GM21717 (cell line): ENCODE measurements around the gene OSBPL3.
"Not testable (repeated sequence)": the region's sequence is repeated elsewhere in the genome, so short reads cannot be mapped to it uniquely, and the experiment has no call there.

Experiments
- ATAC-seq: cut with Tn5 transposase; IDR thresholded peaks from one replicate; pipeline ENCODE4 v1.9.1; 2021; ENCODE audit warnings: mild to moderate bottlenecking, moderate library complexity; ENCODE audit not compliant: unreplicated experiment

Gene OSBPL3

DNA sequence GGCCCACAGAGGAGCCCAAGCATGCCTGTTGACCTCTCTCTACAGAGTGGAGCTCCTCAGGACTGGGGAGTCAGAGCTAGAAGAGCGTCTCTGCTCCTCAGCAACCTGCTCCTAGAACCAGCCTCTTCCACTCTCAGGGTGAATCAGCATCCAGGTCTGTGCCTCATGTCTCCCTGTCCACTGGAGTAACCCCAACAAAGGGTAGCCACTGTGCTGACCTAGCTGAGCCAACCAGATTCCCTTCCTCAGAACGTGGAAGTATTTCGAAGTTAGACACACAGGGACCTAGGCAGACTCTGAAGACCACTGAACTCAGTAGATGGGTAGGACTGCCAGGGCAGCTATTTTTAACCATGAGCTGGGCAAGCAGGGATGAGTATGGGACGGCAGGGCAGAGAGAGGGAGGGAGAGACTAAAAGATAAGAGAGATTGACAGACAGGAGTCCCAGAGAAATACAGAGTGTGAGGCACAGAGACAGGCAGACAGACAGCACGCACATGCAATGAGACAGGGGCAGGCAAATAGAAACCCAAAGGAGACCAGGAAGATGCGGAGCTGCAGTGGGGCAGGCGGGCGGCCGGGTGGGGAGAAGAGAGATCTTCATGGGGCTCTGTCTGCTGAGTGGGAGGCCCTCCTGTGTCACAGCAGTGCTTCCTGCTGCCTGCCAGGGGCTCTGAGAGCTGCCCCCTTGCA is 56.7 kb downstream of the OSBPL3 start:
- ATAC-seq: no peak

GRCh38 chr7:24922099-24922773 is 57.7 kb downstream of the OSBPL3 start:
- ATAC-seq: no peak

- ATAC-seq: no peak
Observed at GRCh38 chr7:24921362-24921679, 58.7 kb downstream of the OSBPL3 start.

DNA sequence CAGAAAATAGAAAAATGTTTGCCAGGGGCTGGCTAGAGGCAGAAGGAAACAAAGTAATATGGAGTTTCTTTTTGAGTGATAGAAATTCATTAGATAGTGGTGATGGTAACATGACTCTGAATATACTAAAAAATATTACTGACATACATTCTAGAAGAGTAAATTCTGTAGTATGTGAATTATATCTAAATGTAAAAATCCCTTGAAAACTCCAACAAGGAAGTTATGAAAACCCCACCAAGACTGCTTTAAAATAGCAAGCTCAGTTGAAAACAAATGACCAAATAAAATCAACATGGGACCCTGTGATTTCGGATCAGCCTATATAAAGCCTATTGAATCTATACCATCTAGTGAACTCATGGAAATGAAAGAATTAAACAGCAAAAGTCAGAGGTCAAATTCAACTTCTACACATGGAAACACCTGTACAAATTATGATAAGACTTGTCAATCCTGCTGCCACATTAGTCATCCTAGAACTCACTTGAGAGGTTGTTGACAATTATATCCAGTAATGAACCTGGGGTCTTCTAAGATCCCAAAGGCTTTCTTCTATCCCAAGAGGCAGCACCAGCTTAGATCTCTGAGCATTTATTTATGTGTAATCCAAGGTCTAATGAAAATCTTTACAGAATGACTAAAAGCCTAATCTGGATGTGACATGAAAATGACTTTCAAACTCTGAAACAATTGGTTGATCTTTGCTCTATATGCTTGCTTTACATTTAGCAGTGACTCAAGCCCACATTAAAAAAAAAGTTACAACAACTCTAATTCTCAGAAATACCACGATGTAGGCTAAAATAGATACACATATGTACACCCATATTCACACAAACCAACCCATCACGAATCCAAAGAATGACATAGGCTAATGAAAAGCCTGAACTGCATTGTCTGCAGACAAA is 59.3 kb downstream of the OSBPL3 start:
- no peak for ATAC-seq

- ATAC-seq: peak; percentile 35
Observed at GRCh38 chr7:24917510-24918239, 62.3 kb downstream of the OSBPL3 start.

DNA sequence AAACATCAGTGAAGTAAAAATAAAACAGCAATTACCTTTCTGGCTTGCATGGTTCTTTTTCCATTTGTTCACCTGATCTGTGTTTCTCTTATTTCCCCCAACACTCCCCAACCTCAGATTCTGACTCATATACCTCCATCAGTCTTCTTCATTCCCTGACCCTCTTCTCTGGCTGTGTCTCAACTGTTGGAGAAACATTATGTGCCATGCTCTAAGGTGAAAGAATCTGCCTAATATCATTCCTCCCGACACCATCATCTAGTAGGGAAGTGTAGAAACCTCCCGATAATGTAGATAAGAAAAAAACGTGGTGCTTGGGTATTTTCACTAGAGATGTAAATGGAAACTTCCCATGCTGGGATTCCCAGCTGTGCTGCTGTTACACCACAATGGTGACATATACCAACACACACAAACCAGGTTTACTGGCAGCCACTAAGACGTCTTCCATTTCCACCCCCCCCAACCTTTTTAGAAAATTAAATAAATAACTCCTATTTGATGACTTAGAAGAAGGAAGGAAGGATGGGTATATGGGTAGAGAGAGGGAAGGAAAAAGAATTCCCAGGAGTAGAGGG is 63.4 kb downstream of the OSBPL3 start:
- no peak for ATAC-seq

DNA sequence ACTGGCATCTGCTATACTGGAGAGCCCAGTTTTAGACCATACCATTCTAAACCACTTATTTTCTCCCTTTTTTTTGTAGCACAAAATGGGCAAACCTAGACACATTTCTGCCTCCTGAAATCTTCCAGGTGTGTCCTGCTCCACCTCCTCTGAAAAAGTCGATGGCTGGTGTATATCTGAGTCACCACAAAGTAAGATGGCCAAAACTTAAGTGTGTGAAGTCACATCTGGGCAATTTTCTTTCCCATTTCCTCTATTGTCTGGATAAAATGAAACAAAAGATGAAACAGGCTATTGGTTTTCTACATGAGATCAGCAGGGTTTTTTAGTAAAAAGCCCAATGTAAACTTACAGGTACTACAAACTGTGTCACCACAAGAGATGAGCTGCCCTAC is 65.5 kb downstream of the OSBPL3 start:
- peak; percentile 37 for ATAC-seq

DNA sequence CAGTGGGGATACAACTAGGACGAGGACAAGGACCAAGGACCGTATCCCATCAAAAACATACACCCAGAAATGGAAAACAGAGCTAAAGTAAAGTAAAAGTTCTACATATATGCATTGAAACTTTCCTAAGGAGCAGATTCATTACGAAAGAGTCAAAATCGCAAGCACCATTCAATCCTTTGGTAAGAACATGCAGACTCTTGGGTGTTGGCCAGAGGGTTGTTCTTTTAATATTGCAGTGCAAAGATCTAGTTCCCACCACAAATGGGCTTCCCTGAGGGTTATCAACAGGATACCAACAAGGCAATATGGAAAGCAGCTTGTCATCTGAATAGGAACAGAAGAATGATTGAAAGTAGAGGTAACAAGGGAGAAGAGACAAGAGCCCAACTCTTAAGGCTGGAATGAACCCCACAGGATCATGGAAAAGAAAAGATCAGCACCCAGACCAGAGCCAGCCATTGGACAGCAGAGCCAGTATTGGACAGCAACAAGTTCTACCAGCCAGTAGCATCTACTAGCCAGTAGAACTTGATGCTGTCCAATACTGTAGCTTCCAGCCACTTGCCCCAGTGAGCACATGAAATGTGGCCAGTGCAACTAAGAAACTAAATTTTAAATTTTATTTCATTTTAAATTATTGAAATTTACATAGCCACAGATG is 66.0 kb downstream of the OSBPL3 start:
- no peak for ATAC-seq

GRCh38 chr7:24912874-24913514 is 67.0 kb downstream of the OSBPL3 start:
- no peak for ATAC-seq

- no peak for ATAC-seq
Observed at GRCh38 chr7:24912424-24912823, 67.6 kb downstream of the OSBPL3 start.

DNA sequence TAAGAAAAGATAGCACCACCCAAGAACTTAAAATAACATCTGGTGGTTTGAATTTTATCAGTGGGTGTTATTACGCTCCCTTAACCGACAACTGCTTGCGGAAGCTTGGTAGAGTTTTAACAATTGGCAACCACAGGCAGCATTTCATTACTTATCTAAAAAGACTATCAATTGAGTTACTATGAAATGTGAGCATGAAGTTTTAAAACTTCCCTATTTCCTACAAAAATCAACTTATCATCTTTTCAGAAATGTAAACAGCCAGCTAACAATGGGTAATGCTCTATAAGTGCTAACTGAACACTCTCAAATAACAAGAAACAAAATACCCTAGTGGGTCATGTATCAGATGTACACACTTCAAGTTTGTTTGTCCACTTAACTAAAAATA is 68.8 kb downstream of the OSBPL3 start:
- ATAC-seq: no peak

- no peak for ATAC-seq
Observed at GRCh38 chr7:24910551-24911212, 69.3 kb downstream of the OSBPL3 start.

GRCh38 chr7:24908727-24909126 is 71.3 kb downstream of the OSBPL3 start:
- no peak for ATAC-seq

DNA sequence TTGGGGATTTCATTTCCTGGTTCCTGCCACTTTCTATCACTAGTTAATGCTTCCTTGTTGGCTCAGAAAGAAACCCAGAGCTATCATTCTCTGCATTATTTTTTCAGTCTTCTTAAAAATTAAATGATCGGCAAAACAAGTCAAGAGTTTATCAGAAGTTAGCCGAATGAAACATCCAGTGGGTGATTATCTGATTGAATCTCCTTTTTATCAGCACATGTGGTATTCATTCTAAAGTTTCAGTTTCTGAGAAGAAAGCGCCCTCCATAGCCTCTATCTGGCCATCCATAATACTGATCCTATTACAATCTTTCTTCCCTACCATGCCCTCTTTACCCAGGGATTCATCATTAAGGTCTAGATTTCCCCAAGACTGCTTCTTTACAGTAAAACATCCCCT is 71.8 kb downstream of the OSBPL3 start:
- no peak for ATAC-seq

GRCh38 chr7:24907311-24907886 is 72.6 kb downstream of the OSBPL3 start:
- ATAC-seq: peak; percentile 51

- no peak for ATAC-seq
Observed at GRCh38 chr7:24905996-24906770, 73.8 kb downstream of the OSBPL3 start.

DNA sequence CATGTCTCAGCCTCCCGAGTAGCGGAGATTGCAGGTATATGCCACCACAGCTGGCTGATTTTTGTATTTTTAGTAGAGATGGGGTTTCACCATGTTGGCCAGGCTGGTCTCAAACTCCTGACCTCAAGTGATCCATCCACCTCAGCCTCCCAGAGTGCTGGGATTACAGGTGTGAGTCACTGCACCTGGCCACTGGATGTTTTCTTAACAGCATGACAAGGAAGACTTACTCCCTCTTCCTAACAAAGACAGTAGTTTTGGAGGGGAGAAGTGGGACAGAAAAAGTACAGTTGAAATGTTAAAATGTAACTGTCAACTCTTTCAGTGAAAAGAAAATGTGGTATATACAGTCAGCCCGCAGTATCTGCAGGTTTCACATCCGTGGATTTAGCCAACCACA is 76.0 kb downstream of the OSBPL3 start:
- ATAC-seq: not testable (repeated sequence)

GRCh38 chr7:24903559-24903958 is 76.4 kb downstream of the OSBPL3 start:
- ATAC-seq: no peak
